Tibial nerve (tissue), 4 donors: ENCODE results near the gene PTPRCAP. TPM values are rescaled to one million over a fixed set of nuclear protein-coding genes. Genes with fewer than 3 reads are reported as not detected.
A peak's percentile ranks its signal among the peaks of the same experiment; 100 is the strongest.
"Not testable (repeated sequence)": the region's sequence is repeated elsewhere in the genome, so short reads cannot be mapped to it uniquely, and the experiment has no call there.

Source experiments
- DNase-seq, 2 donors: peaks; one replicate each; pipeline ENCODE4 v3.0.0-alpha.2; 2019; ENCODE audit warnings: low spot score in 2 of 2
- H3K27ac ChIP-seq, 4 donors: fragments of 200-600 bp; sonication (generic) in 3 of 4; one replicate each; pipeline ENCODE4 v1.5.1; 2017 to 2019; ENCODE audit warnings: mild to moderate bottlenecking in 1 of 4
- H3K27me3 ChIP-seq, 2 donors: fragments of 200-600 bp; sonication (generic) in 1 of 2; one replicate each; pipeline versions ENCODE4 v1.5.1 to v1.6.0; 2017 to 2019
- H3K36me3 ChIP-seq, 3 donors: fragments of 200-600 bp; sonication (generic); one replicate each; pipeline ENCODE4 v1.5.1; 2018 to 2019
- H3K4me1 ChIP-seq, 4 donors: fragments of 200-600 bp; sonication (generic) in 3 of 4; one replicate each; pipeline ENCODE4 v1.5.1; 2017 to 2019
- H3K4me3 ChIP-seq, 4 donors: fragments of 200-600 bp; sonication (generic) in 3 of 4; one replicate each; pipeline ENCODE4 v1.5.1; 2017 to 2019; ENCODE audit warnings: mild to moderate bottlenecking in 1 of 4, moderate library complexity in 1 of 4
- H3K9me3 ChIP-seq, 4 donors: fragments of 200-600 bp; sonication (generic) in 3 of 4; one replicate each; pipeline ENCODE4 v1.5.1; 2017 to 2019
- CTCF ChIP-seq, 5 experiments: fragments of 200-600 bp in 3 of 5; fragments of 450-650 bp in 2 of 5; sonication (generic) in 3 of 5; IDR thresholded peaks; one replicate each; pipeline ENCODE4 v1.5.1; 2016 to 2019; ENCODE audit warnings: antibody characterized with exemption in 5 of 5, mild to moderate bottlenecking in 3 of 5, moderate library complexity in 2 of 5
- EP300 ChIP-seq, 2 donors: sonication (generic); formaldehyde crosslinking; IDR thresholded peaks; one replicate each; pipeline ENCODE4 v1.6.1; 2017; ENCODE audit warnings: antibody characterized with exemption in 2 of 2, mild to moderate bottlenecking in 1 of 2
- POLR2A ChIP-seq, 2 donors: fragments of 450-650 bp; IDR thresholded peaks; one replicate each; pipeline ENCODE4 v1.6.1; 2017; ENCODE audit warnings: antibody characterized with exemption in 2 of 2, mild to moderate bottlenecking in 2 of 2, moderate library complexity in 2 of 2
- WGBS, 2 donors: methylation state at CpG; one replicate each; pipeline ENCODE4 v1.1.5; 2018; 5-methylcytosine and 5-hydroxymethylcytosine counted together
- total RNA-seq, 4 donors: library from RNA; depleted of rRNA; stranded (reverse); fragments of >200 nt; gene quantifications; one replicate each; pipeline ENCODE4 v1.1.0, GENCODE V29; 2016

PTPRCAP gene
- total RNA-seq, 4 donors from 2014 or later: 6.9 to 18.0 (median 12.8) TPM

- Histone ChIP-seq H3K4me1 (peaks cover 0 to 59% (median 41%) of the 10 kb centered on the region in 4 donors), H3K27me3 (peaks cover 0 to 12% of the 10 kb centered on the region in 2 donors), H3K27ac (peak overlapping the region in 3 of 4 donors; percentile 42 to 80 (median 47)), H3K9me3 (no peaks in the 10 kb centered on the region), H3K4me3 (peak overlapping the region in 2 of 4 donors; percentile 31 to 51), H3K36me3 (peaks cover 0 to 9% (median 0%) of the 10 kb centered on the region in 3 donors)
- no peak for DNase-seq
- TF ChIP-seq POLR2A (IDR thresholded peaks at IDR 0.05) (no peak), EP300 (IDR thresholded peaks at IDR 0.05) (no peak), CTCF (IDR thresholded peaks at IDR 0.05) (no peak)
- WGBS, 2 donors: 52 to 64% methylated on average over 6 to 13 of the region's 13 CpGs
Observed at GRCh38 chr11:67404515-67405195, 32.8 kb downstream of the PTPRCAP start.

DNA sequence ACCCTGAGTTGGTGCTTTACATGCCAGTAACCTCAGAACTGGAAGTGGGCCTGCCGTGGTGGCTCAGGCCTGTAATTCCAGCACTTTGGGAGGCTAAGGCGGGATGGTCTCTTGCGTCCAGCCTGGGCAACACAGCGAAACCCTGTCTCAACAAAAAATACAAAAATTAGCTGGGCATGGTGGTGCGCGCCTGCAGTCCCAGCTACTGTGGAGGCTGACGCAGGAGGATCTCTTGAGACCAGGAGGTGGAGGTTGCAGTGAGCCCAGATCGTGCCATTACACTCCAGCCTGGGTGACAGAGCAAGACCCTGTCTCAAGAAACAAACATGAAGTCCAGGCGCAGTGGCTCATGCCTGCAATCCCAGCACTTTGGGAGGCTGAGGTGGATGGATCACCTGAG lies 34.4 kb downstream of the PTPRCAP start:
- H3K4me3 ChIP-seq, H3K9me3 ChIP-seq, DNase-seq, H3K27me3 ChIP-seq: not testable (repeated sequence)
- H3K36me3 ChIP-seq: peaks cover 0 to 25% (median 14%) of the 10 kb centered on the region in 3 donors
- peak overlapping the region in 1 of 4 donors; percentile 80 for H3K27ac ChIP-seq
- H3K4me1 ChIP-seq: peaks cover 0 to 64% (median 30%) of the 10 kb centered on the region in 4 donors
- 95 to 96% methylated on average over 9 of the region's 9 CpGs for WGBS, 2 donors

DNA sequence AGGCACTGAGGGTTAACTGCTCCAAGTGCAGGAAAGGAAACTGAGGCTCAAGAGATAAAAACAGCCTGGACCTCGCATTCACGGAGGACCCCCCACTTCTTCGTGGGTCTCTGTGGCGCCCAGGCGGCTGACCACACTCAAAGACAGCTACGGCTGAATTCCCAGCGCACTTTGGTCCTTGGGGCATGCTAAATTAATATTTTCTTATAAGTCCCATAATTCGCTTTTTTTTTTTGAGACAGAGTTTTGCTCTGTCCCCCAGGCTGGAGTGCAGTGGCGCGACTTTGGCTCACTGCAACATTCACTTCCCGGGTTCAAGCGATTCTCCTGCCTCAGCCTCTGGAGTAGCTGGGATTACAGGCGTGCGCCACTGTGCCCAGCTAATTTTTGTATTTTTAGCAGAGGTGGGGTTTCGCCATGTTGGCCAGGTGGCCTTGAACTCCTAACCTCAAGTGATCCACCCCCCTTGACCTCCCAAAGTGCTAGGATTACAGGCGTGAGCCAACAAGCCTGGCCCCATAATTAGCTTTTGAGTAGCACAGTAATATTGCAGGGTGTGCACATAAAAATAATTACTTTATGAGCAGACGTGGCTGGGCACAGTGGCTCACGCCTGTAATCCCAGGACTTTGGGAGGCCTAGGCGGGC lies 35.2 kb downstream of the PTPRCAP start:
- H3K9me3 ChIP-seq, DNase-seq, H3K27me3 ChIP-seq: not testable (repeated sequence)
- H3K27ac ChIP-seq: peak overlapping the region; percentile 86 to 98 (median 89)
- H3K4me1 ChIP-seq: peaks cover 0 to 67% (median 27%) of the 10 kb centered on the region in 4 donors
- WGBS, 2 donors: 51 to 52% methylated on average over 19 of the region's 19 CpGs
- peak overlapping the region; percentile 40 to 91 (median 82) for H3K4me3 ChIP-seq
- H3K36me3 ChIP-seq: peaks cover 0 to 32% (median 20%) of the 10 kb centered on the region in 3 donors

- Histone ChIP-seq H3K9me3 (no peaks in the 10 kb centered on the region), H3K4me1 (peaks cover 0 to 74% (median 28%) of the 10 kb centered on the region in 4 donors), H3K4me3 (peak within 1 kb of the TSS; percentile 75 to 99 (median 90)), H3K27ac (peak within 1 kb of the TSS; percentile 91 to 98 (median 94)), H3K36me3 (peaks cover 0 to 39% (median 21%) of the 10 kb centered on the region in 3 donors), H3K27me3 (no peaks in the 10 kb centered on the region)
- peak; percentile 78 to 83 for DNase-seq
- TF ChIP-seq POLR2A (IDR thresholded peaks at IDR 0.05) (peak; percentile 60 to 73), EP300 (IDR thresholded peaks at IDR 0.05) (peak in 1 of 2 donors; percentile 70), CTCF (IDR thresholded peaks at IDR 0.05) (peak; percentile 52 to 93 (median 73))
- 1 to 4% methylated on average over 5 to 24 of the region's 73 CpGs for WGBS, 2 donors
Observed at GRCh38 chr11:67401495-67402191, 35.8 kb downstream of the PTPRCAP start, which contains the start of gene PPP1CA. Gene PPP1CA, minus strand, starts transcription at chr11:67401858. Its CDS starts 76 bp downstream, at chr11:67401782.

DNA sequence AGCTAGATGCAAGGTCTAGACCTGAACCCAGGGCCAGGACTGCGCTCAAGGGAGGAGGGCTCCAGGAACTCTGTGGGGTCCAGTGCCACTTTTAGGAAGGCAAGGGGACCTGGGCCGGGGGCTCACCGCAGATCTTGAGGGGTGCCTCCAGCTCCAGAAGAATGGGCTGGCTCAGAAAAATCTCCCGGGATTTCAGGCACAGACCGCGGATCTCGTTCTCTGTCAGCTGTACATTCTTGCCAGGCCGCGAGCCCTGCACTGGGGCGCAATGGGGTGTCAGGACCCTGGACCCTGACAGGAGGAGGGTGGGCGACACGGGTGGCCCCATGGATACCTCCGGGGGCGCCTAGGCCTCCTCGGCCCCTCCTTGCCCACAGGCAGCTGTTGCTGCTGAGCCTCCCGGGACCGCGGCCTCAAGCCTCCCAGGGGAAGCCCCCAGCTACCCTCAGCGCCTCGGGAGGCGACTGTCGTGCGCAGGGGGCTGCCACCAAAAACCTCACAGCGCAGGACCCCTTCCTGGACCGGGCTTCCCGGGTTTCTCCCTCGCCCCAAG lies 36.5 kb downstream of the PTPRCAP start:
- Histone ChIP-seq H3K27me3 (no peaks in the 10 kb centered on the region), H3K27ac (peak overlapping the region; percentile 91 to 98 (median 94)), H3K36me3 (peaks cover 0 to 45% (median 21%) of the 10 kb centered on the region in 3 donors), H3K4me3 (peak overlapping the region; percentile 75 to 99 (median 90)), H3K9me3 (no peaks in the 10 kb centered on the region), H3K4me1 (peaks cover 0 to 76% (median 26%) of the 10 kb centered on the region in 4 donors)
- TF ChIP-seq CTCF (IDR thresholded peaks at IDR 0.05): no peak
- TF ChIP-seq EP300 (IDR thresholded peaks at IDR 0.05): no peak
- TF ChIP-seq POLR2A (IDR thresholded peaks at IDR 0.05): no peak
- no peak for DNase-seq
- 7 to 8% methylated on average over 10 to 18 of the region's 27 CpGs for WGBS, 2 donors
